Mesendoderm (in vitro differentiated cells): ENCODE results near the gene BACH2.

Experiments
- DNase-seq: peaks from one replicate; pipeline ENCODE4 v3.0.0; 2013
- H2AK5ac ChIP-seq: 2 replicates; pipeline ENCODE4 v1.6.1; 2013; ENCODE audit warnings: low read length, inconsistent platforms
- H2BK120ac ChIP-seq: 2 replicates; pipeline ENCODE4 v1.6.1; 2013; ENCODE audit warnings: low read depth, mild to moderate bottlenecking, low read length, moderate library complexity, mixed read lengths
- H2BK15ac ChIP-seq: replicated peaks from 2 replicates; pipeline ENCODE4 v1.6.1; 2013; ENCODE audit warnings: low read depth, mild to moderate bottlenecking, moderate library complexity
- H2BK5ac ChIP-seq: 2 replicates; pipeline ENCODE4 v1.6.1; 2013; ENCODE audit warnings: low read length, inconsistent platforms
- H3K18ac ChIP-seq: 2 replicates; pipeline ENCODE4 v1.6.1; 2013; ENCODE audit warnings: mild to moderate bottlenecking, low read length, mixed read lengths
- H3K23ac ChIP-seq: one replicate; pipeline ENCODE4 v1.6.1; 2013; ENCODE audit warnings: low read length
- H3K27ac ChIP-seq: 2 replicates; pipeline ENCODE4 v1.5.1; 2013; ENCODE audit warnings: low read depth, mild to moderate bottlenecking, inconsistent platforms, low read length, moderate library complexity
- H3K27me3 ChIP-seq: 2 replicates; pipeline ENCODE4 v1.6.1; 2013; ENCODE audit warnings: low read length, control low read depth, mild to moderate bottlenecking, inconsistent platforms; ENCODE audit not compliant: insufficient read depth, poor library complexity
- H3K36me3 ChIP-seq: 2 replicates; pipeline ENCODE4 v1.6.1; 2013; ENCODE audit warnings: low read length, inconsistent platforms; ENCODE audit not compliant: control insufficient read depth, insufficient read depth
- H3K4ac ChIP-seq: one replicate; pipeline ENCODE4 v1.6.1; 2013; ENCODE audit warnings: low read depth, mild to moderate bottlenecking, low read length, moderate library complexity
- H3K4me1 ChIP-seq: 2 replicates; pipeline ENCODE4 v1.6.1; 2013; ENCODE audit warnings: low read depth, low read length, inconsistent platforms; ENCODE audit not compliant: control insufficient read depth
- H3K4me2 ChIP-seq: 2 replicates; pipeline ENCODE4 v1.6.1; 2013; ENCODE audit warnings: low read length
- H3K4me3 ChIP-seq: 2 replicates; pipeline ENCODE4 v1.5.1; 2013; ENCODE audit warnings: mild to moderate bottlenecking, low read length
- H3K56ac ChIP-seq: one replicate; pipeline ENCODE4 v1.6.1; 2013; ENCODE audit warnings: low read length
- H3K79me1 ChIP-seq: 2 replicates; pipeline ENCODE4 v1.6.1; 2013; ENCODE audit warnings: low read length, inconsistent platforms
- H3K79me2 ChIP-seq: 2 replicates; pipeline ENCODE4 v1.6.1; 2013; ENCODE audit warnings: mild to moderate bottlenecking, low read length; ENCODE audit not compliant: control insufficient read depth, insufficient read depth
- H3K9ac ChIP-seq: 2 replicates; pipeline ENCODE4 v1.6.1; 2013; ENCODE audit warnings: low read length, inconsistent platforms
- H4K5ac ChIP-seq: one replicate; pipeline ENCODE4 v1.6.1; 2013; ENCODE audit warnings: low read length
- H4K8ac ChIP-seq: one replicate; pipeline ENCODE4 v1.6.1; 2013; ENCODE audit warnings: low read depth, mild to moderate bottlenecking, control low read depth, low read length, moderate library complexity
- WGBS: extraction: QIAGEN DNeasy Blood & Tissue Kit; methylation state at CpG from one replicate; pipeline ENCODE4 v1.1.7; 2013; ENCODE audit warnings: low lambda C conversion rate, missing lambda C conversion rate; ENCODE audit not compliant: insufficient coverage; ENCODE audit errors: extremely low coverage; 5-methylcytosine and 5-hydroxymethylcytosine counted together

Gene BACH2

GRCh38 chr6:90028995-90029635 is 267.5 kb downstream of the BACH2 start:
- no peak overlapping the region for H3K18ac ChIP-seq
- no peaks in the 10 kb centered on the region for H3K79me1 ChIP-seq
- no peak overlapping the region for H3K27ac ChIP-seq
- H3K4me2 ChIP-seq, result no peak overlapping the region
- peak; percentile 17 for DNase-seq
- no peaks in the 10 kb centered on the region for H3K27me3 ChIP-seq
- no peaks in the 10 kb centered on the region for H3K79me2 ChIP-seq
- H3K36me3 ChIP-seq, result no peaks in the 10 kb centered on the region
- no peak overlapping the region for H3K23ac ChIP-seq
- 100% methylated on average over 1 of the region's 10 CpGs for WGBS
- no peak overlapping the region for H4K8ac ChIP-seq
- no peak overlapping the region for H3K56ac ChIP-seq
- H2BK120ac ChIP-seq, result no peak overlapping the region
- no peak overlapping the region for H3K4me3 ChIP-seq
- no peak overlapping the region for H2BK5ac ChIP-seq
- H3K4ac ChIP-seq, result no peak overlapping the region
- no peak overlapping the region for H4K5ac ChIP-seq
- H3K4me1 ChIP-seq, result peaks cover 4% of the 10 kb centered on the region
- H3K9ac ChIP-seq, result no peak overlapping the region
- H2AK5ac ChIP-seq, result no peak overlapping the region
- no peak overlapping the region for H2BK15ac ChIP-seq

DNA sequence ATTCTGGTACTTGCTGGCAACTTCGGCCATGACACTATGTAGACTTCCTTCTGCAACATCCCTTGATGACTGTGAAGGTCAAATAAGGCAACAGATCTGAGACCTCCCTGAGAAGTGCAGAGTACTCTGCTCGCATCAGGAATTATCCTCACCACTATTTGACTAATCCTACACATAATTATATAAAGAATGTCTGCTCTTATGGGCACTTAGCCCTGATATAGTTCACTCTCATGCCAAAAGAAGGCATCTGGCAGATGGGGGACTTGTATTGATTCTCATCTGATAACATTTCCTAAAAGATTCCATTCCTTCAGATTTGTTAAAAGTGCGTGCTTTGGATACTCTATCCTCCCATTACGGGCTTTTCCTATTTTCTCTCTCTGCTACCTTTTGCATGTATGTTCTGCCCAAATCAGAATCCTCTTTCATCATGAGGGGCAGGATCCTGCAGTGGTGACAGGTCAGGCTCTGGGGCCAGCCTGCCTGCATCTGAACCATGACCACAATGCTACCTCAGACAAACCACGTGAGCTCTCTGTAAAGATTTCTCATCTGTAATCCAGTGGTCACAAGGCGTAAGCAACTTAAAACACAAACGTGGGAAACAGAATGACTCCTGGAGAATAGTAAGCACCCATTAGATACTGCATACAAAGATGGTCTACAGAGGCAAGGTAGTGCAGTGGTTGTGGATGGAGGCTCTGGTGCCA is 268.4 kb downstream of the BACH2 start:
- Histone ChIP-seq H3K56ac (no peak overlapping the region), H2BK15ac (no peak overlapping the region), H3K9ac (no peak overlapping the region), H3K36me3 (no peaks in the 10 kb centered on the region), H4K5ac (no peak overlapping the region), H3K18ac (no peak overlapping the region), H2AK5ac (no peak overlapping the region), H2BK120ac (no peak overlapping the region), H3K27ac (no peak overlapping the region), H3K4me1 (peaks cover 4% of the 10 kb centered on the region), H4K8ac (no peak overlapping the region), H3K79me2 (no peaks in the 10 kb centered on the region), H3K4me3 (no peak overlapping the region), H3K4me2 (no peak overlapping the region), H3K4ac (no peak overlapping the region), H2BK5ac (no peak overlapping the region), H3K79me1 (no peaks in the 10 kb centered on the region), H3K27me3 (no peaks in the 10 kb centered on the region), H3K23ac (no peak overlapping the region)
- DNase-seq, result no peak
- no CpG with 5 or more reads among the region's 7 CpGs for WGBS

DNA sequence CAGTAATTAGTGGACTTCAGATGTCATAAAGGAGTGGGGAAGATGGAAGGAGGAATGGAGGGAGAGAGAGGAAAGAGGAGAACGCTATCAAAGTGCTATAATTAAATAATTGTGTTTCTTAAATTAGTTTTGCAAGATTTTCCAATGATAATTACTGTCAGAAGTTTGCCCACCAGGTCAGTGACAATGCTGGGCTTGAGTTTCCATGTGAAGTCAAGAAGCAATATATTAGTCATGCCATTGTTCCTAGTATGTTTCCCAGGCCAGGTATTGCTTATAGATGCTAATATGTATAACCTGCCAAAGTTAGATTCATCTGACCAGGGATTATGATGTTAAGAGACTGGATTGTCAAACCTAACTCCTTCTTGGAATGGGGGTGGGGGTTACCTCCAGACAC is 270.4 kb downstream of the BACH2 start:
- no peak overlapping the region for H2BK5ac ChIP-seq
- no peak overlapping the region for H3K18ac ChIP-seq
- H4K5ac ChIP-seq, result no peak overlapping the region
- H4K8ac ChIP-seq, result no peak overlapping the region
- H3K27ac ChIP-seq, result no peak overlapping the region
- no peak overlapping the region for H3K56ac ChIP-seq
- peaks cover 4% of the 10 kb centered on the region for H3K4me1 ChIP-seq
- no peak for DNase-seq
- no peak overlapping the region for H3K4me3 ChIP-seq
- H3K79me2 ChIP-seq, result no peaks in the 10 kb centered on the region
- H3K4ac ChIP-seq, result no peak overlapping the region
- no peak overlapping the region for H3K4me2 ChIP-seq
- WGBS, result 100% methylated on average over 1 of the region's 1 CpG
- no peaks in the 10 kb centered on the region for H3K36me3 ChIP-seq
- no peak overlapping the region for H2BK120ac ChIP-seq
- no peaks in the 10 kb centered on the region for H3K79me1 ChIP-seq
- H3K9ac ChIP-seq, result no peak overlapping the region
- H3K27me3 ChIP-seq, result no peaks in the 10 kb centered on the region
- H2AK5ac ChIP-seq, result no peak overlapping the region
- H3K23ac ChIP-seq, result no peak overlapping the region
- H2BK15ac ChIP-seq, result no peak overlapping the region

DNA sequence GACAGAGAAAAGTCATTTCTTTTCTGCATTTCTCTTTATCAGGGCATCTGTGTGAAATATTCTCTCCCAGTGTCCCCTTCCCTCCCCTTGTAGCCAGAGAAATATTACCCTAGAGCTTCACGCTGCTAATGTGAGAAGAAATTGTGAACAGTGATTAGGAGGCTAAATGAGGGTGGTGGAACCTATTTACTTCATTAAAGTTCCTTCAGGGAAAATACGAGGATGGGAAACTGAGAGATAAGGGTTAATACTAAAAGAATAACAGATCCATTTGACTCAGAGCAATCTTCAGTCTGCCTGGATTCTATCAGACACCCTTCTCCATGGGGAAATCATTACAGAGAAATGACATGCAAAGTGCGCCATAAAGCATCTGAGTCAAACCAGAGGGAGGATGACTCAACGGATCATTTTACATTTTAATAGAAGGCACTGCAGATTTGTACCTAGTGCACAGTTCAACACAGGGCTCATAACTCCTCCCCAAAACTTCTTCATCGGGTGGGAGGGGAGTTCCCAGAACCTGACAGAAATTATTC is 271.1 kb downstream of the BACH2 start:
- Histone ChIP-seq H2BK5ac (no peak overlapping the region), H3K4me2 (no peak overlapping the region), H3K9ac (no peak overlapping the region), H3K18ac (no peak overlapping the region), H3K23ac (no peak overlapping the region), H3K79me1 (no peaks in the 10 kb centered on the region), H3K56ac (no peak overlapping the region), H4K5ac (no peak overlapping the region), H3K27me3 (no peaks in the 10 kb centered on the region), H3K27ac (no peak overlapping the region), H2BK15ac (no peak overlapping the region), H2AK5ac (no peak overlapping the region), H3K4me3 (no peak overlapping the region), H2BK120ac (no peak overlapping the region), H3K4ac (no peak overlapping the region), H3K36me3 (no peaks in the 10 kb centered on the region), H3K4me1 (peaks cover 4% of the 10 kb centered on the region), H3K79me2 (no peaks in the 10 kb centered on the region), H4K8ac (no peak overlapping the region)
- WGBS, result no CpG with 5 or more reads among the region's 5 CpGs
- DNase-seq, result no peak

GRCh38 chr6:90024633-90025032 is 272.0 kb downstream of the BACH2 start:
- no CpG with 5 or more reads among the region's 6 CpGs for WGBS
- no peak overlapping the region for H3K4me2 ChIP-seq
- no peak overlapping the region for H4K5ac ChIP-seq
- H3K9ac ChIP-seq, result no peak overlapping the region
- no peak overlapping the region for H2BK5ac ChIP-seq
- no peak overlapping the region for H3K4me3 ChIP-seq
- H3K4me1 ChIP-seq, result peaks cover 4% of the 10 kb centered on the region
- DNase-seq, result no peak
- H3K79me1 ChIP-seq, result no peaks in the 10 kb centered on the region
- H3K4ac ChIP-seq, result no peak overlapping the region
- H3K27me3 ChIP-seq, result no peaks in the 10 kb centered on the region
- H2AK5ac ChIP-seq, result no peak overlapping the region
- H2BK120ac ChIP-seq, result no peak overlapping the region
- H3K56ac ChIP-seq, result no peak overlapping the region
- no peak overlapping the region for H3K18ac ChIP-seq
- no peaks in the 10 kb centered on the region for H3K36me3 ChIP-seq
- H2BK15ac ChIP-seq, result no peak overlapping the region
- H3K27ac ChIP-seq, result no peak overlapping the region
- no peak overlapping the region for H3K23ac ChIP-seq
- H4K8ac ChIP-seq, result no peak overlapping the region
- H3K79me2 ChIP-seq, result no peaks in the 10 kb centered on the region
